Heart left ventricle (tissue), 16 donors: ENCODE measurements around the gene ISG20L2. TPM values are rescaled to one million over a fixed set of nuclear protein-coding genes. Genes with fewer than 3 reads are reported as not detected.
A peak's percentile ranks its signal among the peaks of the same experiment; 100 is the strongest.

Experiments used
- ATAC-seq, 4 donors: fragments of 200-7000 bp; cut with Tn5 transposase; one replicate each; pipeline ENCODE4 v1.9.1; 2020 to 2022; ENCODE audit warnings: moderate library complexity in 4 of 4, mild to moderate bottlenecking in 3 of 4, moderate number of reproducible peaks in 1 of 4
- DNase-seq, 5 donors: peaks; one replicate each; pipeline ENCODE4 v3.0.0-alpha.2; 2020
- H3K27ac ChIP-seq, 12 donors: fragments of 200-600 bp; sonication (generic) in 4 of 12; one replicate each; pipeline versions ENCODE4 v1.5.0 to v1.8.0; 2016 to 2022; ENCODE audit warnings: mild to moderate bottlenecking in 2 of 12
- H3K27me3 ChIP-seq, 9 donors: fragments of 200-600 bp; sonication (generic) in 2 of 9; one replicate each; pipeline versions ENCODE4 v1.5.1 to v1.8.0; 2016 to 2022; ENCODE audit warnings: mild to moderate bottlenecking in 3 of 9
- H3K36me3 ChIP-seq, 9 donors: fragments of 200-600 bp; sonication (generic) in 2 of 9; one replicate each; pipeline versions ENCODE4 v1.5.0 to v1.8.0; 2018 to 2022; ENCODE audit warnings: mild to moderate bottlenecking in 2 of 9
- H3K4me1 ChIP-seq, 12 donors: fragments of 200-600 bp; sonication (generic) in 4 of 12; one replicate each; pipeline versions ENCODE4 v1.5.0 to v1.8.0; 2016 to 2022; ENCODE audit warnings: mild to moderate bottlenecking in 3 of 12
- H3K4me3 ChIP-seq, 12 donors: fragments of 200-600 bp; sonication (generic) in 4 of 12; one replicate each; pipeline versions ENCODE4 v1.5.0 to v1.8.0; 2017 to 2022; ENCODE audit warnings: mild to moderate bottlenecking in 9 of 12, moderate library complexity in 4 of 12
- H3K9me3 ChIP-seq, 12 donors: fragments of 200-600 bp; sonication (generic) in 4 of 12; one replicate each; pipeline versions ENCODE4 v1.5.0 to v1.8.0; 2016 to 2022; ENCODE audit warnings: mild to moderate bottlenecking in 1 of 12
- CTCF ChIP-seq, 12 donors: fragments of 200-600 bp; sonication (generic) in 4 of 12; IDR thresholded peaks; one replicate each; pipeline versions ENCODE4 v1.5.0 to v1.8.0; 2018 to 2022; ENCODE audit warnings: antibody characterized with exemption in 12 of 12, mild to moderate bottlenecking in 5 of 12
- POLR2A ChIP-seq, 2 donors: fragments of 450-650 bp; IDR thresholded peaks; one replicate each; pipeline ENCODE4 v1.6.1; 2017; ENCODE audit warnings: antibody characterized with exemption in 2 of 2, mild to moderate bottlenecking in 2 of 2, moderate library complexity in 2 of 2
- WGBS, 4 donors: extraction: QIAGEN DNeasy Blood & Tissue Kit in 2 of 4; methylation state at CpG; one replicate each; pipeline versions ENCODE4 v1.1.5 to v1.1.7; 2013 to 2018; 5-methylcytosine and 5-hydroxymethylcytosine counted together
- intact Hi-C, 10 donors: fragments of 100-400 bp; cut with DNase I; formaldehyde crosslinking; loops; one replicate each; pipeline versions ENCODE4 v1.11.1 to v1.14.2; 2022
- polyA plus RNA-seq, 2 donors: library from polyadenylated mRNA; stranded (reverse); fragments of 200-250 nt; gene quantifications; one replicate each; pipeline ENCODE4 v1.2.3, GENCODE V29; 2013
- total RNA-seq, 9 donors: library from RNA; depleted of rRNA in 2 of 9; stranded (reverse); fragments of >200 nt in 2 of 9; fragmentation: NEBNext Ultra II Directional in 3 of 9; extraction: Animal tissue kit (Norgen Biotek cat#: 25700) in 3 of 9; gene quantifications; one replicate each; pipeline versions ENCODE4 v1.1.0 to v1.2.4, GENCODE V29; 2016 to 2023
- donor health status: ischemic (EF 13 %, LVEDD 7.1; RV severe dilation, severe dysfunction).
- donor health status: healthy with polysubstance abuse.
- donor health status: DM: no; HTN: yes; CAD: no.
- donor health status: DM: no; HTN: no; CAD: no.
- donor health status: ischemic (EF 25% LVEDD 6.9; RV normal size, moderate dysfunction).
- donor health status: ischemic (EF 25% LVEDD 5.7; RV mildly dilated, moderate dysfunction).
- donor health status: healthy.
- donor health status: DM: yes; HTN: yes; CAD: no.
- donor health status: ischemic (EF 35%, LVEDD 5.7; RV mildly dilated, moderate dysfunction).
- donor health status: nonischemic (EF 11% LVEDD 7.7; RV severe dilation, severe dysfunction).
- donor health status: DM: yes; HTN: yes; CAD: no.
- donor health status: PGD.
- donor health status: ischemic (EF 29% LVEDD 5.4; RV normal size, mild dysfunction).
- donor health status: nonischemic (EF 23%, LVEDD 6.1; RV moderate dilation, normal function).

ISG20L2 gene
- total and polyA plus RNA-seq, 11 donors = 5.1 to 17.9 (median 12.8) TPM

DNA sequence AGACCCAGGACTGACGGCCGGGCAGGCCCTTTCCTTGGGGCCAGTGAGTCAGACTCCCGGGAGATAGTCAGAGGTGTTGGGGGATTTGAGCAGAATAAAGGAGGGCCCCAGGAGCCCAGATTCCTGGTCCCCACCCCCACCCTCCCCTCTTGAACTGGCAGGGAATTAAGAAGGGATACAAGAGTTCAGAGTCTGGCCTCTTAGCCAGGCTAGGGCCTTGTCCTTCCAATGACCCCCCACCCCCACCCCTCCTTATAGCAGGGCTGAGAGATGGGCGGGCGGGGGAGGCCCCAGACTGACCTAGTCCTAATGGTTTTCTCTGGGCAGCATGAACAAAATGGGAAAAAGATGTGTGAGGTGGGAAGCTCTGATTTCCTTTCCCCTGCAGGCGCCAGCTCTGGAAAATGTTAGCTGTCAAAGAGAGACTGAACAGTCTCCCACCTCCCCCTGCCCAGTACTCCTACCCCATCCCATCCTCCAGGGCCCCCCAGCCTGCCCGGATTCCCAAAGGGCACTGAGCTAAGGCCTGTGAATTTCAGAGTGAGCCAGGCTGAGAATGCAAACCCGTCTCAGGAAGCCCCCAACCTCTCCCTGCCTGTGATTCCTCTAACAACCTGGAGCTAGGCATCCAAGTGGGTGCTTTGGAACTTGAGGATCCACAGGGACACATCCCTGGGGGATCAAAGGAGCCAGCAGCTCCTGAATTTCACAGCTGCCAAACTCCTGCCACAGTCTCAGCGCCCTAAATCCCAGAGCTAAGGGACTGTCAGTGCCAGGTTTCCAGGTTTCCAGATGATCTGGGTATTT, 17.4 kb downstream of the ISG20L2 start:
- DNase-seq = peak in 1 of 5 donors; percentile 44
- Histone ChIP-seq H3K36me3 (peaks cover 0 to 6% (median 0%) of the 10 kb centered on the region in 9 donors), H3K4me3 (no peak overlapping the region), H3K27ac (peak overlapping the region in 1 of 12 donors; percentile 9), H3K27me3 (peaks cover 0 to 5% (median 0%) of the 10 kb centered on the region in 9 donors), H3K9me3 (no peaks in the 10 kb centered on the region), H3K4me1 (peaks cover 0 to 34% (median 19%) of the 10 kb centered on the region in 12 donors)
- ATAC-seq = no peak
- intact Hi-C loops = no loop called here
- WGBS, 4 donors = 84 to 89% (median 88%) methylated on average over 8 to 9 of the region's 9 CpGs
- TF ChIP-seq POLR2A (IDR thresholded peaks at IDR 0.05) = no peak

DNA sequence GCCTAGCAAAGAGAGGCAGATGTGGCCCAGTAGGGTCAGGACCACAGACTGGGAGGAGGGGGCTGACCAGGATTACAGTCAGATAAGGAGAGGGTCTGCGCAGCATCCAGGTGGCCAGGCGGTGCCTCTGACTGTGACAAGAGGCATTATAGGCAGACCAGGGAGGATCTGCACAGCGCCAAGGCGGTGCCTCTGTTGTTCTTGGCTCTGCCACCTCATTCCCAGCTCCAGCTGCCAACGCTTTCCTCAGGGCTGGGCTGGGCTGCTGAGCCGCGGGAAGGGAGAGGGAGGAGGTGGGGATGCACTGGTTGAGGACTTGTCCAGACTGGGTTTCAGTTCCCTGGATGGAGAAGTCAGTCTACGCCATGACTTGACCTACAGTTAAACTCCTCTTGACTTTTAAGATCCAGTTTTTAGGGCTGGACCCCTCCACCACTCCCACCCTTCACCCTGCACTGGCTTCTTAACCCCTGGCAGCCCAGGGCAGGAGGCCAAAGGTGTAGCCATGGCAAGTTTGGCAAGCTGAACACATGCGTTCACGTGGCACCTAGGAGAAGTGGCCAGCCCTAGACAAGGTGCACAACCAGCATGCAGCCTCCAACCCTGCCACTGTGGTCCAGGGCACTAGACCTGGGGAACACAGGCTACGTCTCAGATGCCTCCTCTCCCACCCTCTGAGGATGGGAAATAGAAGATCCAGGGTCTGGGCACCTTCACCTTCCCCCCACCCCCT, 18.6 kb downstream of the ISG20L2 start:
- Histone ChIP-seq H3K4me3 (no peak overlapping the region), H3K9me3 (no peaks in the 10 kb centered on the region), H3K4me1 (peaks cover 0 to 47% (median 32%) of the 10 kb centered on the region in 12 donors), H3K27me3 (peaks cover 0 to 17% (median 2%) of the 10 kb centered on the region in 9 donors), H3K27ac (peak overlapping the region in 5 of 12 donors; percentile 2 to 84 (median 52)), H3K36me3 (no peaks in the 10 kb centered on the region)
- DNase-seq (peak; percentile 4 to 81 (median 65)), ATAC-seq (peak; percentile 56 to 85 (median 68))
- TF ChIP-seq CTCF (IDR thresholded peaks at IDR 0.05) (no peak), POLR2A (IDR thresholded peaks at IDR 0.05) (no peak)
- 37 to 49% (median 39%) methylated on average over 5 to 11 of the region's 11 CpGs for WGBS, 4 donors
- intact Hi-C loops = no loop called here

- ATAC-seq (no peak), DNase-seq (no peak)
- intact Hi-C loops = no loop called here
- Histone ChIP-seq H3K4me3 (no peak overlapping the region), H3K27me3 (peaks cover 0 to 26% (median 10%) of the 10 kb centered on the region in 9 donors), H3K27ac (peak overlapping the region in 3 of 12 donors; percentile 47 to 84 (median 83)), H3K9me3 (no peaks in the 10 kb centered on the region), H3K4me1 (peaks cover 0 to 55% (median 36%) of the 10 kb centered on the region in 12 donors), H3K36me3 (no peaks in the 10 kb centered on the region)
- no peak for TF ChIP-seq POLR2A (IDR thresholded peaks at IDR 0.05)
- 84 to 90% (median 89%) methylated on average over 4 of the region's 4 CpGs for WGBS, 4 donors
Measured at GRCh38 chr1:156709031-156709430, 19.5 kb downstream of the ISG20L2 start.

- WGBS, 4 donors = 68 to 78% (median 74%) methylated on average over 4 of the region's 4 CpGs
- DNase-seq (no peak), ATAC-seq (no peak)
- intact Hi-C loops = no loop called here
- Histone ChIP-seq H3K4me1 (peaks cover 0 to 57% (median 36%) of the 10 kb centered on the region in 12 donors), H3K4me3 (no peak overlapping the region), H3K27ac (peak overlapping the region in 7 of 12 donors; percentile 13 to 91 (median 81)), H3K9me3 (no peaks in the 10 kb centered on the region), H3K36me3 (no peaks in the 10 kb centered on the region), H3K27me3 (peaks cover 0 to 33% (median 18%) of the 10 kb centered on the region in 9 donors)
- TF ChIP-seq CTCF (IDR thresholded peaks at IDR 0.05) (no peak), POLR2A (IDR thresholded peaks at IDR 0.05) (no peak)
Measured at GRCh38 chr1:156708218-156708661, 20.3 kb downstream of the ISG20L2 start.
